GM12874 (cell line): ENCODE results near the gene CD48.

Experiments used
- TF ChIP-seq, protein P1 (sequence below): IDR thresholded peaks from 2 replicates; pipeline ENCODE4 v1.5.1; 2011; ENCODE audit warnings: low read depth, mild to moderate bottlenecking, control low read depth, low read length, moderate library complexity; ENCODE audit not compliant: insufficient read depth

The CD48 gene

DNA sequence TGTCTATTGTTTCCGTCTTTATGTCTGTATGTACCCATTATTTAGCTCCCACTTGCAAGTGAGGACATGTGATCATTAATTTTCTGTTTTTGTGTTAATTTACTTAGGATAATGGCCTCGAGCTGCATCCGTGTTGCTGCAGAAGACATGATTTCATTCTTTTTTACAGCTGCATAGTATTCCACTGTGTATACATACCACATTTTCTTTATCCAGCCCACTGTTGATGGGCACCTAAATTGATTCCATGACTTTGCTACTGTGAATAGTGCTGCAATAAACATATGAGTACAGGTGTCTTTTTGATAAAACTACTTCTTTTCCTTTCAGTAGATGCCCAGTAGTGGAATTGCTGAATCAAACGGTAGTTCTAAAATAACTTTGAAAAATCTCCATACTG is 52.1 kb downstream of the CD48 start:
- TF ChIP-seq, protein P1, sequence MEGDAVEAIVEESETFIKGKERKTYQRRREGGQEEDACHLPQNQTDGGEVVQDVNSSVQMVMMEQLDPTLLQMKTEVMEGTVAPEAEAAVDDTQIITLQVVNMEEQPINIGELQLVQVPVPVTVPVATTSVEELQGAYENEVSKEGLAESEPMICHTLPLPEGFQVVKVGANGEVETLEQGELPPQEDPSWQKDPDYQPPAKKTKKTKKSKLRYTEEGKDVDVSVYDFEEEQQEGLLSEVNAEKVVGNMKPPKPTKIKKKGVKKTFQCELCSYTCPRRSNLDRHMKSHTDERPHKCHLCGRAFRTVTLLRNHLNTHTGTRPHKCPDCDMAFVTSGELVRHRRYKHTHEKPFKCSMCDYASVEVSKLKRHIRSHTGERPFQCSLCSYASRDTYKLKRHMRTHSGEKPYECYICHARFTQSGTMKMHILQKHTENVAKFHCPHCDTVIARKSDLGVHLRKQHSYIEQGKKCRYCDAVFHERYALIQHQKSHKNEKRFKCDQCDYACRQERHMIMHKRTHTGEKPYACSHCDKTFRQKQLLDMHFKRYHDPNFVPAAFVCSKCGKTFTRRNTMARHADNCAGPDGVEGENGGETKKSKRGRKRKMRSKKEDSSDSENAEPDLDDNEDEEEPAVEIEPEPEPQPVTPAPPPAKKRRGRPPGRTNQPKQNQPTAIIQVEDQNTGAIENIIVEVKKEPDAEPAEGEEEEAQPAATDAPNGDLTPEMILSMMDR, result no peak

DNA sequence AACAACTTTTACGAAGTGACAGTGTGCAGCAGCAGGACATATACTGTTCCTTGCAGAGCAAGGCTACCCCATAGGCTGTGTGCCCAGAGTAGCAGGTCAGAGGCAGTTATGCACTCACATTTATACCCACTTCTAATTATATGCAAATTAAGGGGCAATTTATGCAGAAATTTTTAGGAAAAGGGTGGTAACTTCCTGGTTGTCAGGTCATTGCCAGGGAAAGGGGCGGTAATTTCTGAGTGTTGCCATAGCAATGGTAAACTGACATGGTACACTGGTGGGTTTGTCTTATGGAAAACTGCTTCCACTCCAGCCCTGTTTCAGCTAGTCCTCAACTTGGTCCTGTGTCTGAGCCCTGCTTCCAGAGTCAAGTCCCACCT is 52.8 kb downstream of the CD48 start:
- TF ChIP-seq, protein P1, result no peak

DNA sequence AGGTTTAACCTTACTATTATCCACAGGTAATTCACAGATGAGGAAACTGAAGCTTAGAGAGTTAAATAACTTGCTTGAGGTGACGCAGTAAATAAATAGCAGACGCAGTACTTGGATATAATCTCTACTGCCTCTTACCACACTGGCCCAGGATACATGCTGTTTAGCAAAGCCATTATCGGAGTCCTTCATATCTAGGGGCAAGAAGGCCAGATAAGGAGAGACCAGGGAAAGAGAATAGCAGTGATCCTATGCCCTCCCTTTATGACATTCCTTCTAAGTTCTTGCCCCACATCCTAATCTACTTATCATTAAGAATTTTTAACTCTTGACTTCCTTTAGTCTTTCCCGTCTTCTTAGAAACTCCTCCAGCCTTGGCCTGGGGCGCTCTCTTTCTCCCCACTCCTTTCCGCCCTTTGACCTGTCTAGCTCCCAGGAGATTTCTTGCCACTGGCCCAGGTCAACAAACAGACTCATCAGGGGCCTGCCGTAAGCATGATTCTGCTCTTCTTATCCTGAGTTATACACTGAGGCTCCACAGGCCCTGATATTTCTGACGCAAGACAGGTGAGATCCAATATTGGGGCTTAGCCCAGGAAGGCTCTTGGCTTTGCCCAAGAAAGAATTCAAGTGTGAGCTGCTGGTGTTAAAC is 53.3 kb downstream of the CD48 start:
- TF ChIP-seq, protein P1, result no peak

DNA sequence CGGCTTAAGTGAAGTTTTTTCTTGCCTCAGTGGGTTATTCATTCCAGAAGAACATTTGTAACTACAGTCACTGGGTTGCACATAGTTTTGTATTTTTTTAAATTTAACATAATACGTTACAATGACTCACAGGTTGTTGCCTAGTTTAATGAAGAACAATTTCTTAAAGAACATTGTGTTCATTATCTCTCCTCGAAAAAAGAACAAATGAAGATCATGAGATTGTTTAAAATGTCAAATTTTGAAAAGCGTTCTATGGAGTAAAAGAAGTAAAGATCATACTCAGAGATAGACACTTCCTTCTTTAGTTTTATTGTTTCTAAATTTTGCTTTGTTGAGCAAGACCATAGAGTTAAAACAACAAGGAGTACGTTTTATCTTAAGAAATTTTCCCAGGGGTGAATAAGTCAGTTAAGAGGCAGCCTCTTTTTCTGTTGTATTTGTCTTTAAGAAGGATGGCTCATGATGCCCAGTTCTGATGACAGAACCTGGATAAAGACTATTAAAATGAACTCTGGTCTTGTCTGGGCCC is 54.3 kb downstream of the CD48 start:
- TF ChIP-seq, protein P1, result no peak

- TF ChIP-seq, protein P1, result no peak
Observed at GRCh38 chr1:160656737-160657136, 54.9 kb downstream of the CD48 start.

DNA sequence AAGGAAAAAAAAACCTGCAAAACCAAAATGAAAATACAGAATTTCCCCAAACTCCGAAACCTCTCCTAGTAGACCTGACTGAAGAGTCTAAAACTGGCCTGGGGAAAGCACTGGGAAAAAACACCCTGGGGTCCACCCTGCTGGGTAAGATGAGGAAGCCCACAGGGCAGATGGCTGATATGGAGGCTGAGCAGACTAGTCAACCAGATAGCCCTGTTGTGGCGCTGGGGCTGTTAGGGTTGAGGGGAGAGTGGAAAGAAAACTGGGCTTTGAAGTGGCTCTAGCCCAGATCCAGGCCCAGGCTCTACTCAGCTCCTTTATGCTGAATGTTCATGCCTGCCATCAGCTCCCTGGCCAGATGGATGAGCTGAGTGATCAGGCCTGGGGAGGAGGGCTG is 58.0 kb downstream of the CD48 start:
- TF ChIP-seq, protein P1, result no peak

DNA sequence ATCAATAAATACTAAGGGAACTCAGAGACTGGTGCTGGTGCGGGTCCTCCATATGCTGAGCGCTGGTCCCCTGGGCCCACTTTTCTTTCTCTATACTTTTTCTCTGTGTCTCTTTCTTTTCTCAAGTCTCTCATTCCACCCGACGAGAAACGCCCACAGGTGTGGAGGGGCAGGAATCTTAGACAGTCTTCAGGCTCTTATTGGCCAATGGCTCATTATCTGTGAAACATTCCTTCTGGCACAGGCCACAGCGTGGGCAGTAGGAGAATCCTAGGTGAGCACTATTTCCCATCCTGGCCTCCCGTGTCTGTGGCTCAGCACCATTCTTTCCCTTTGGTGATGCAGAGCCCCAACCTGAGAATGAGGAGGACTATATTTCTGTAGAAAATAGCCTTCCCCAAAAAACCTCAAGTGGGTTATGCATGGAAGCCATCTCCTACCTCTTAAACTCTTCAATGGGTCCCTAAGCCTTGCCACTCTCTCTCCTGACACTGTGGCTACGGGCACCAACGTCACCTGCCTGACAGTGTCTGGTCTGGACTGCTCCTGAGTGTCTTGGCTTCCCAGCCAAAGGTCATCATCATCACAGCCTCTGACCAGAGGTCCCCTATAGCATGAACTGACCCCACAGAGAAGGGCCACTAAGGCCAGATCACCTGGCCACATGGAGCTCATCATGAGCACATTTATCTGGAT is 58.5 kb downstream of the CD48 start:
- TF ChIP-seq, protein P1, result no peak
